Lung (tissue), 16 donors: ENCODE data around the gene PIGP. TPM values are rescaled to one million over a fixed set of nuclear protein-coding genes. Genes with fewer than 3 reads are reported as not detected.

Experiments
- ATAC-seq: fragments of 200-7000 bp; cut with Tn5 transposase; one replicate; pipeline ENCODE4 v1.9.1; 2020; ENCODE audit warnings: moderate number of reproducible peaks; ENCODE audit not compliant: insufficient read depth, low FRiP score
- DNase-seq, 3 donors: peaks; one replicate each; pipeline ENCODE4 v3.0.0-alpha.2; 2013 to 2017
- H3K27ac ChIP-seq, 2 donors: one replicate each; pipeline ENCODE4 v1.5.1; 2013; ENCODE audit warnings: mild to moderate bottlenecking in 2 of 2, moderate library complexity in 2 of 2, control low read depth in 1 of 2, inconsistent platforms in 1 of 2, low read depth in 1 of 2, low read length in 1 of 2
- H3K27me3 ChIP-seq, 3 donors: one replicate each; pipeline ENCODE4 v1.5.1; 2013; ENCODE audit warnings: low read length in 2 of 3; ENCODE audit not compliant: control insufficient read depth in 3 of 3, insufficient read depth in 3 of 3
- H3K36me3 ChIP-seq, 4 donors: one replicate each; pipeline ENCODE4 v1.5.1; 2013; ENCODE audit warnings: low read length in 4 of 4, mild to moderate bottlenecking in 1 of 4, moderate library complexity in 1 of 4; ENCODE audit not compliant: control insufficient read depth in 4 of 4, insufficient read depth in 4 of 4
- H3K4me1 ChIP-seq, 5 donors: one replicate each; pipeline ENCODE4 v1.5.1; 2013; ENCODE audit warnings: low read length in 5 of 5, mild to moderate bottlenecking in 2 of 5, moderate library complexity in 1 of 5; ENCODE audit not compliant: control insufficient read depth in 5 of 5, insufficient read depth in 5 of 5
- H3K4me3 ChIP-seq: one replicate; pipeline ENCODE4 v1.5.1; 2013; ENCODE audit warnings: mild to moderate bottlenecking, control low read depth, moderate library complexity
- H3K9ac ChIP-seq, 2 donors: one replicate each; pipeline ENCODE4 v1.5.1; 2013; ENCODE audit warnings: low read length in 2 of 2, control low read depth in 1 of 2; ENCODE audit not compliant: insufficient read depth in 1 of 2
- H3K9me3 ChIP-seq, 4 donors: one replicate each; pipeline ENCODE4 v1.5.1; 2013; ENCODE audit warnings: low read length in 3 of 4, mild to moderate bottlenecking in 1 of 4, moderate library complexity in 1 of 4; ENCODE audit not compliant: control insufficient read depth in 4 of 4, insufficient read depth in 3 of 4
- CTCF ChIP-seq: IDR thresholded peaks from 2 replicates; pipeline ENCODE4 v1.5.1; 2012; ENCODE audit warnings: mild to moderate bottlenecking; ENCODE audit errors: control extremely low read depth, extremely low read depth
- WGBS, 2 donors: extraction: QIAGEN DNeasy Blood & Tissue Kit; methylation state at CpG; one replicate each; pipeline ENCODE4 v1.1.7; 2013; 5-methylcytosine and 5-hydroxymethylcytosine counted together
- long read RNA-seq, 5 donors: transcript quantifications; one replicate each; lab custom pipeline, GENCODE V29; 2026
- polyA plus RNA-seq, 2 donors: library from polyadenylated mRNA; stranded (reverse); fragments of 200-250 nt; gene quantifications; one replicate each; pipeline ENCODE4 v1.2.1, GENCODE V29; 2013
- total RNA-seq, 2 donors: library from RNA; depleted of rRNA in 1 of 2; stranded (reverse); fragments of >200 nt in 1 of 2; gene quantifications; one replicate each; pipeline ENCODE4 v1.2.1, GENCODE V29; 2014 to 2021
- donor health status: control.
- donor health status: control.
- donor health status: Bipolar disorder and iron deficiency.
- donor health status: healthy.
- donor health status: DM: yes; HTN: yes; CAD: no.

Gene PIGP
- 10 to 100 TPM; 18.6 to 30.6 TPM for total RNA-seq
- polyA plus RNA-seq = 10 to 100 TPM; 20.4 to 27.9 TPM
- long read RNA-seq, donor 1, full-length matches to known transcripts = 17 of 455 reads
- long read RNA-seq, donor 1, partial matches to known transcripts = 415 of 455 reads
- long read RNA-seq, donor 1, other reads (novel, unspliced or antisense) = 23 of 455 reads
- long read RNA-seq, donor 2, full-length matches to known transcripts = 5 of 5 reads
- long read RNA-seq, donor 2, partial matches to known transcripts = 0 of 5 reads
- long read RNA-seq, donor 2, other reads (novel, unspliced or antisense) = 0 of 5 reads
- long read RNA-seq, donor 3, full-length matches to known transcripts = 6 of 175 reads
- long read RNA-seq, donor 3, partial matches to known transcripts = 162 of 175 reads
- long read RNA-seq, donor 3, other reads (novel, unspliced or antisense) = 7 of 175 reads
- long read RNA-seq, donor 4, full-length matches to known transcripts = 5 of 509 reads
- long read RNA-seq, donor 4, partial matches to known transcripts = 504 of 509 reads
- long read RNA-seq, donor 4, other reads (novel, unspliced or antisense) = 0 of 509 reads
- long read RNA-seq, donor 5, full-length matches to known transcripts = 10 of 737 reads
- long read RNA-seq, donor 5, partial matches to known transcripts = 709 of 737 reads
- long read RNA-seq, donor 5, other reads (novel, unspliced or antisense) = 18 of 737 reads

- Histone ChIP-seq H3K9ac (peak within 1 kb of the TSS; percentile 97 to 100), H3K27ac (peak within 1 kb of the TSS; percentile 93 to 99), H3K36me3 (peaks cover 0 to 11% (median 3%) of the 10 kb centered on the region in 4 donors), H3K27me3 (no peaks in the 10 kb centered on the region), H3K9me3 (peaks cover 0 to 1% (median 0%) of the 10 kb centered on the region in 4 donors), H3K4me1 (peaks cover 0 to 22% (median 5%) of the 10 kb centered on the region in 5 donors), H3K4me3 (peak within 1 kb of the TSS; percentile 70)
- WGBS, 2 donors = 0 to 1% methylated on average over 35 to 61 of the region's 61 CpGs
- TF ChIP-seq CTCF = no peak
- ATAC-seq = peak; percentile 85
- DNase-seq = peak; percentile 98 to 99 (median 99)
These were observed at the start of gene PIGP, which contains the start of gene TTC3 for GRCh38 chr21:37072988-37073416. Gene PIGP (minus strand): TSS chr21:37073071. CDS start chr21:37072515, 556 bp downstream. Gene TTC3 (plus strand): TSS chr21:37073254. CDS start chr21:37087258, 14,004 bp downstream.

- ATAC-seq = no peak
- 86 to 93% methylated on average over 6 of the region's 6 CpGs for WGBS, 2 donors
- H3K9me3 ChIP-seq = no peaks in the 10 kb centered on the region
- no peak for TF ChIP-seq CTCF
- no peak overlapping the region for H3K9ac ChIP-seq
- H3K36me3 ChIP-seq = peaks cover 0 to 12% (median 7%) of the 10 kb centered on the region in 4 donors
- no peak for DNase-seq
- H3K4me3 ChIP-seq = no peak overlapping the region
- H3K27ac ChIP-seq = no peak overlapping the region
- no peaks in the 10 kb centered on the region for H3K27me3 ChIP-seq
- no peaks in the 10 kb centered on the region for H3K4me1 ChIP-seq
These were observed 46.7 kb upstream of the PIGP start for GRCh38 chr21:37119421-37120218.

- Histone ChIP-seq H3K27ac (no peak overlapping the region), H3K4me3 (no peak overlapping the region), H3K9ac (no peak overlapping the region), H3K36me3 (peaks cover 0 to 8% (median 4%) of the 10 kb centered on the region in 4 donors), H3K9me3 (no peaks in the 10 kb centered on the region), H3K27me3 (no peaks in the 10 kb centered on the region), H3K4me1 (no peaks in the 10 kb centered on the region)
- DNase-seq (no peak), ATAC-seq (no peak)
- WGBS, 2 donors = 0 to 63% methylated on average over 1 of the region's 1 CpG
- no peak for TF ChIP-seq CTCF
These were observed 45.4 kb upstream of the PIGP start for GRCh38 chr21:37118187-37118826.
